Neuronal stem cell (in vitro differentiated cells): ENCODE results near the gene OSMR.

Source experiments
- DNase-seq: peaks from one replicate; pipeline ENCODE4 v3.0.0-alpha.2; 2013; ENCODE audit warnings: low spot score
- H2AFZ ChIP-seq: one replicate; pipeline ENCODE4 v1.6.1; 2013; ENCODE audit warnings: mild to moderate bottlenecking, low read length, inconsistent platforms
- H2AK5ac ChIP-seq: 2 replicates; pipeline ENCODE4 v1.6.1; 2013; ENCODE audit warnings: low read depth, mild to moderate bottlenecking, inconsistent platforms, low read length, moderate library complexity, mixed read lengths
- H2BK120ac ChIP-seq: 2 replicates; pipeline ENCODE4 v1.6.1; 2013; ENCODE audit warnings: low read depth, mild to moderate bottlenecking, inconsistent platforms, low read length, moderate library complexity, mixed read lengths
- H2BK12ac ChIP-seq: one replicate; pipeline ENCODE4 v1.6.1; 2013; ENCODE audit warnings: low read length, inconsistent platforms
- H2BK15ac ChIP-seq: 2 replicates; pipeline ENCODE4 v1.6.1; 2013; ENCODE audit warnings: mild to moderate bottlenecking, low read length, inconsistent platforms, mixed read lengths
- H2BK5ac ChIP-seq: one replicate; pipeline ENCODE4 v1.6.1; 2013; ENCODE audit warnings: inconsistent platforms, mild to moderate bottlenecking, low read length, moderate library complexity
- H3K14ac ChIP-seq: one replicate; pipeline ENCODE4 v1.6.1; 2013; ENCODE audit warnings: low read length, inconsistent platforms
- H3K18ac ChIP-seq: 2 replicates; pipeline ENCODE4 v1.6.1; 2013; ENCODE audit warnings: low read length, inconsistent platforms
- H3K23ac ChIP-seq: 2 replicates; pipeline ENCODE4 v1.6.1; 2013; ENCODE audit warnings: low read depth, mild to moderate bottlenecking, mixed read lengths, low read length, inconsistent platforms; ENCODE audit not compliant: poor library complexity
- H3K27ac ChIP-seq: replicated peaks from 3 replicates; pipeline ENCODE4 v1.5.1; 2013; ENCODE audit warnings: low read length, inconsistent platforms
- H3K27me3 ChIP-seq, 3 experiments: 2 replicates each; pipeline ENCODE4 v1.6.1; 2013; ENCODE audit warnings: low read length in 3 of 3, mild to moderate bottlenecking in 2 of 3, inconsistent platforms in 1 of 3, low read depth in 1 of 3, mixed read lengths in 1 of 3, moderate library complexity in 1 of 3; ENCODE audit not compliant: control insufficient read depth in 3 of 3, insufficient read depth in 3 of 3
- H3K36me3 ChIP-seq, 2 donors: replicated peaks in 1 of 2; 2 replicates each; pipeline ENCODE4 v1.6.1; 2013; ENCODE audit warnings: low read length in 2 of 2; ENCODE audit not compliant: control insufficient read depth in 2 of 2, insufficient read depth in 2 of 2
- H3K4ac ChIP-seq: 2 replicates; pipeline ENCODE4 v1.6.1; 2013; ENCODE audit warnings: inconsistent platforms, mild to moderate bottlenecking, low read length, moderate library complexity
- H3K4me1 ChIP-seq, 2 donors: 1 replicate in 1 of 2; 2 replicates in 1 of 2; pipeline ENCODE4 v1.6.1; 2013; ENCODE audit warnings: low read length in 2 of 2, low read depth in 1 of 2; ENCODE audit not compliant: control insufficient read depth in 2 of 2, insufficient read depth in 1 of 2
- H3K4me2 ChIP-seq: one replicate; pipeline ENCODE4 v1.6.1; 2013; ENCODE audit warnings: mild to moderate bottlenecking, low read length, inconsistent platforms; ENCODE audit not compliant: insufficient read depth, poor library complexity, severe bottlenecking
- H3K4me3 ChIP-seq, 2 donors: 2 replicates each; pipeline ENCODE4 v1.5.1; 2013; ENCODE audit warnings: low read length in 2 of 2, mild to moderate bottlenecking in 2 of 2, inconsistent platforms in 1 of 2, moderate library complexity in 1 of 2
- H3K79me1 ChIP-seq: one replicate; pipeline ENCODE4 v1.6.1; 2013; ENCODE audit warnings: low read depth, mild to moderate bottlenecking, inconsistent platforms, low read length, moderate library complexity
- H3K9ac ChIP-seq: one replicate; pipeline ENCODE4 v1.6.1; 2013; ENCODE audit warnings: mild to moderate bottlenecking, low read depth, low read length, inconsistent platforms; ENCODE audit not compliant: poor library complexity
- H3K9me3 ChIP-seq, 2 donors: replicated peaks in 1 of 2; 2 replicates each; pipeline versions ENCODE3 to v1.6.1; 2013; ENCODE audit warnings: low read length in 2 of 2, mild to moderate bottlenecking in 2 of 2, inconsistent platforms in 1 of 2, low read depth in 1 of 2, mixed read lengths in 1 of 2, moderate library complexity in 1 of 2; ENCODE audit not compliant: control insufficient read depth in 2 of 2, insufficient read depth in 1 of 2
- H4K8ac ChIP-seq: one replicate; pipeline ENCODE4 v1.6.1; 2013; ENCODE audit warnings: low read depth, mild to moderate bottlenecking, inconsistent platforms, low read length, moderate library complexity
- H4K91ac ChIP-seq: one replicate; pipeline ENCODE4 v1.6.1; 2013; ENCODE audit warnings: low read length, low read depth, mild to moderate bottlenecking, inconsistent platforms; ENCODE audit not compliant: poor library complexity
- WGBS, 2 donors: extraction: QIAGEN DNeasy Blood & Tissue Kit; methylation state at CpG; one replicate each; pipeline ENCODE4 v1.1.7; 2013; ENCODE audit warnings: missing lambda C conversion rate in 2 of 2, mixed read lengths in 1 of 2; ENCODE audit not compliant: insufficient read length in 2 of 2, insufficient replicate concordance in 1 of 2; ENCODE audit errors: extremely low coverage in 2 of 2; 5-methylcytosine and 5-hydroxymethylcytosine counted together

OSMR gene

GRCh38 chr5:38940230-38940858 lies 94.5 kb downstream of the OSMR start:
- Histone ChIP-seq H3K4me1 (no peaks in the 10 kb centered on the region), H2AFZ (no peak overlapping the region), H3K27ac (no peak overlapping the region), H4K91ac (no peak overlapping the region), H3K23ac (no peak overlapping the region), H2AK5ac (no peak overlapping the region), H3K4ac (no peak overlapping the region), H2BK12ac (no peak overlapping the region), H3K18ac (no peak overlapping the region), H2BK5ac (no peak overlapping the region), H3K4me3 (no peak overlapping the region), H3K9ac (no peak overlapping the region), H3K9me3 (no peaks in the 10 kb centered on the region), H3K14ac (no peak overlapping the region), H4K8ac (no peak overlapping the region), H3K27me3 (no peaks in the 10 kb centered on the region), H3K79me1 (no peaks in the 10 kb centered on the region), H2BK15ac (no peak overlapping the region), H3K4me2 (no peak overlapping the region), H3K36me3 (peaks cover 5 to 62% of the 10 kb centered on the region in 2 donors), H2BK120ac (no peak overlapping the region)
- no CpG with 5 or more reads among the region's 2 CpGs for WGBS, 2 donors
- DNase-seq: no peak

- no peak overlapping the region for H2BK12ac ChIP-seq
- H3K23ac ChIP-seq: no peak overlapping the region
- H3K27me3 ChIP-seq: no peaks in the 10 kb centered on the region
- peaks cover 5 to 76% of the 10 kb centered on the region in 2 donors for H3K36me3 ChIP-seq
- no peak overlapping the region for H3K4me3 ChIP-seq
- H2AFZ ChIP-seq: no peak overlapping the region
- no peaks in the 10 kb centered on the region for H3K79me1 ChIP-seq
- no peak overlapping the region for H2BK5ac ChIP-seq
- H3K4me2 ChIP-seq: no peak overlapping the region
- H4K8ac ChIP-seq: no peak overlapping the region
- no peak overlapping the region for H3K18ac ChIP-seq
- H2BK15ac ChIP-seq: no peak overlapping the region
- H3K4me1 ChIP-seq: no peaks in the 10 kb centered on the region
- whole genome bisulfite sequencing, 2 donors: no CpG with 5 or more reads among the region's 2 CpGs
- no peak overlapping the region for H3K9ac ChIP-seq
- H3K27ac ChIP-seq: no peak overlapping the region
- no peak overlapping the region for H3K14ac ChIP-seq
- H3K4ac ChIP-seq: no peak overlapping the region
- no peak overlapping the region for H2BK120ac ChIP-seq
- H2AK5ac ChIP-seq: no peak overlapping the region
- DNase-seq: no peak
- no peaks in the 10 kb centered on the region for H3K9me3 ChIP-seq
- no peak overlapping the region for H4K91ac ChIP-seq
Measured at GRCh38 chr5:38941912-38942311, 96.1 kb downstream of the OSMR start.

- Histone ChIP-seq H3K9ac (no peak overlapping the region), H4K8ac (no peak overlapping the region), H2AFZ (no peak overlapping the region), H2BK15ac (no peak overlapping the region), H3K4me2 (no peak overlapping the region), H3K18ac (no peak overlapping the region), H3K4me1 (no peaks in the 10 kb centered on the region), H2BK5ac (no peak overlapping the region), H3K14ac (no peak overlapping the region), H3K4ac (no peak overlapping the region), H3K36me3 (peaks cover 6 to 86% of the 10 kb centered on the region in 2 donors), H3K27me3 (no peaks in the 10 kb centered on the region), H3K4me3 (no peak overlapping the region), H3K79me1 (no peaks in the 10 kb centered on the region), H2BK12ac (no peak overlapping the region), H2BK120ac (no peak overlapping the region), H3K27ac (no peak overlapping the region), H3K23ac (no peak overlapping the region), H3K9me3 (no peaks in the 10 kb centered on the region), H4K91ac (no peak overlapping the region), H2AK5ac (no peak overlapping the region)
- WGBS, 2 donors: no CpG with 5 or more reads among the region's 4 CpGs
- no peak for DNase-seq
Measured at GRCh38 chr5:38944282-38944681, 98.5 kb downstream of the OSMR start.

- Histone ChIP-seq H3K9me3 (no peaks in the 10 kb centered on the region), H3K4me1 (no peaks in the 10 kb centered on the region), H2BK5ac (no peak overlapping the region), H2AK5ac (no peak overlapping the region), H4K91ac (no peak overlapping the region), H2AFZ (no peak overlapping the region), H2BK120ac (no peak overlapping the region), H3K18ac (no peak overlapping the region), H3K4me3 (no peak overlapping the region), H2BK12ac (no peak overlapping the region), H3K23ac (no peak overlapping the region), H3K9ac (no peak overlapping the region), H3K4me2 (no peak overlapping the region), H2BK15ac (no peak overlapping the region), H3K4ac (no peak overlapping the region), H3K36me3 (peaks cover 10 to 97% of the 10 kb centered on the region in 2 donors), H3K27me3 (no peaks in the 10 kb centered on the region), H3K79me1 (no peaks in the 10 kb centered on the region), H3K14ac (no peak overlapping the region), H4K8ac (no peak overlapping the region), H3K27ac (no peak overlapping the region)
- DNase-seq: no peak
Measured at GRCh38 chr5:38948501-38948900, 102.7 kb downstream of the OSMR start.
